K562 (cell line): ENCODE results near the gene LRRIQ4. TPM values are rescaled to one million over a fixed set of nuclear protein-coding genes. Genes with fewer than 3 reads are reported as not detected.
A peak's percentile ranks its signal among the peaks of the same experiment; 100 is the strongest.

Experiments used
- BRCA1 ChIP-seq, 2 experiments: fragments of 450-650 bp in 1 of 2; sonication (generic) in 1 of 2; formaldehyde crosslinking in 1 of 2; IDR thresholded peaks; 2 replicates each; pipeline versions ENCODE4 v1.5.0 to v1.6.1; 2017 to 2020; ENCODE audit warnings: mild to moderate bottlenecking in 1 of 2, missing genetic modification reagents in 1 of 2
- CHCHD3 ChIP-seq: fragments of 250-450 bp; sonication (Bioruptor Pico); IDR thresholded peaks from 2 replicates; pipeline ENCODE4 v2.1.2; 2022; ENCODE audit warnings: mild to moderate bottlenecking
- CLOCK ChIP-seq: fragments of 250-450 bp; sonication (Bioruptor Pico); IDR thresholded peaks from 2 replicates; pipeline ENCODE4 v1.4.0; 2020; ENCODE audit warnings: mild to moderate bottlenecking, moderate library complexity, borderline replicate concordance
- E2F1 ChIP-seq: sonication (generic); formaldehyde crosslinking; IDR thresholded peaks from 2 replicates; pipeline ENCODE4 v1.8.1; 2023; ENCODE audit warnings: mild to moderate bottlenecking, missing genetic modification reagents, moderate library complexity
- ETV5 ChIP-seq: sonication (generic); formaldehyde crosslinking; IDR thresholded peaks from 2 replicates; pipeline ENCODE4 v1.4.0; 2020; ENCODE audit warnings: low read depth, mild to moderate bottlenecking, missing genetic modification reagents
- EZH2 ChIP-seq: IDR thresholded peaks from 2 replicates; pipeline ENCODE4 v1.6.1; 2012; ENCODE audit warnings: low read depth, mild to moderate bottlenecking, inconsistent platforms, low read length, borderline replicate concordance
- GTF3C2 ChIP-seq: IDR thresholded peaks from 3 replicates; pipeline ENCODE4 v1.6.1; 2011; ENCODE audit warnings: borderline replicate concordance, mild to moderate bottlenecking, moderate library complexity; ENCODE audit not compliant: insufficient read length; ENCODE audit errors: extremely low read depth
- KAT2B ChIP-seq: IDR thresholded peaks from one replicate; pipeline ENCODE4 v1.6.1; 2012; ENCODE audit warnings: low read depth, mild to moderate bottlenecking, control low read depth, inconsistent platforms, low read length, moderate library complexity
- MAX ChIP-seq: sonication (generic); formaldehyde crosslinking; IDR thresholded peaks from 2 replicates; pipeline ENCODE4 v1.9.0; 2022; ENCODE audit warnings: mild to moderate bottlenecking, missing genetic modification reagents
- MTA1 ChIP-seq: fragments of 450-650 bp; IDR thresholded peaks from 2 replicates; pipeline ENCODE4 v1.6.1; 2017; ENCODE audit warnings: borderline replicate concordance
- MYC ChIP-seq, 2 experiments: fragments of 250-450 bp in 1 of 2; sonication (Bioruptor Pico) in 1 of 2; IDR thresholded peaks; 2 replicates each; pipeline versions ENCODE4 v1.5.1 to v1.6.1; 2012 to 2021; ENCODE audit warnings: low read depth in 2 of 2, borderline replicate concordance in 1 of 2, improper control_type of control experiment in 1 of 2, low read length in 1 of 2, mild to moderate bottlenecking in 1 of 2, moderate library complexity in 1 of 2
- PREB ChIP-seq: sonication (generic); formaldehyde crosslinking; IDR thresholded peaks from 2 replicates; pipeline ENCODE4 v1.8.1; 2023; ENCODE audit warnings: mild to moderate bottlenecking, missing genetic modification reagents
- SPI1 ChIP-seq: IDR thresholded peaks from 2 replicates; pipeline ENCODE4 v1.6.1; 2011; ENCODE audit warnings: low read depth, low read length, control low read depth, borderline replicate concordance
- SRF ChIP-seq, 2 experiments: fragments of 250-450, 450-650 bp in 1 of 2; sonication (Bioruptor Pico) in 1 of 2; sonication (generic) in 1 of 2; formaldehyde crosslinking; IDR thresholded peaks; 2 replicates each; pipeline versions ENCODE4 v1.5.0 to v1.5.1; 2020 to 2022; ENCODE audit warnings: mild to moderate bottlenecking in 1 of 2, missing genetic modification reagents in 1 of 2
- ZFP1 ChIP-seq: fragments of 450-650 bp; formaldehyde crosslinking; IDR thresholded peaks from 2 replicates; pipeline ENCODE4 v1.4.0; 2020; ENCODE audit warnings: mild to moderate bottlenecking, mixed read lengths
- ZNF253 ChIP-seq: fragments of 250-450 bp; sonication (Bioruptor Pico); conservative IDR thresholded peaks from 2 replicates; pipeline ENCODE4 v1.6.1; 2021; ENCODE audit warnings: mild to moderate bottlenecking
- ZNF324 ChIP-seq: fragments of 250-450 bp; sonication (Bioruptor Pico); IDR thresholded peaks from 2 replicates; pipeline ENCODE4 v1.4.0; 2020; ENCODE audit warnings: mild to moderate bottlenecking
- ZNF707 ChIP-seq: fragments of 250-450 bp; sonication (Bioruptor Pico); conservative IDR thresholded peaks from 2 replicates; pipeline ENCODE4 v1.8.0; 2022; ENCODE audit warnings: inconsistent platforms, mild to moderate bottlenecking, moderate library complexity
- polyA plus RNA-seq, 8 experiments: library from polyadenylated mRNA; depleted of rRNA in 4 of 8; stranded (reverse) in 5 of 8; unstranded in 3 of 8; fragments of >200 nt; fragmentation: Nextera tagmentation in 2 of 8; fragmentation: Illumina TruSeq in 1 of 8; extraction: Ambion mirVana in 2 of 8; extraction: Trizol in 1 of 8; gene quantifications; 2 replicates each; pipeline versions ENCODE4 v1.2.1 to v1.2.3, GENCODE V29; 2011 to 2014; ENCODE audit warnings: inconsistent platforms in 1 of 8, missing spikeins in 1 of 8
- total RNA-seq, 7 experiments: library from RNA; depleted of rRNA in 6 of 7; stranded (reverse); fragments of >200 nt in 6 of 7; fragmentation: Illumina TruSeq in 2 of 7; extraction: Trizol in 2 of 7; gene quantifications; 2 replicates each; pipeline versions ENCODE4 v1.2.1 to v1.2.3, GENCODE V29; 2011 to 2021; ENCODE audit warnings: low replicate concordance in 1 of 7

Gene LRRIQ4
- total and polyA plus RNA-seq, 9 of the 15 experiments (the other 6 are each of a cell fraction or from before 2014, with no cell fraction given): not detected

- TF ChIP-seq BRCA1 (IDR thresholded peaks at IDR 0.05) (no peak), BRCA1 (CRISPR knock-in tag; IDR thresholded peaks at IDR 0.05) (no peak), SPI1 (peak; percentile 82), KAT2B (no peak), SRF (CRISPR knock-in tag; IDR thresholded peaks at IDR 0.05) (peak; percentile 96 to 99), CLOCK (CRISPR knock-in tag) (no peak), ZFP1 (CRISPR knock-in tag) (no peak), CHCHD3 (CRISPR knock-in tag) (no peak), ZNF324 (CRISPR knock-in tag) (no peak), ETV5 (CRISPR knock-in tag) (no peak), MAX (CRISPR knock-in tag) (no peak), MYC (IDR thresholded peaks at IDR 0.05; ENCODE audit: low read depth, low read length) (0 out of 2 replicates have a peak, but pooled peaks have one; percentile 3), MYC (CRISPR knock-in tag; IDR thresholded peaks at IDR 0.05; ENCODE audit: borderline replicate concordance, low read depth) (no peak), PREB (CRISPR knock-in tag) (peak; percentile 57; the same call in 1 of the 2 replicates), ZNF707 (no peak), EZH2 (no peak), MTA1 (no peak), E2F1 (CRISPR knock-in tag) (0 out of 2 replicates have a peak, but pooled peaks have one; percentile 28), GTF3C2 (no peak), ZNF253 (no peak)
Measured at GRCh38 chr3:169764312-169764881, 48.3 kb upstream of the LRRIQ4 start (continued).
